Measurements from ENCODE around the gene FAM163A. TPM values are rescaled to one million over a fixed set of nuclear protein-coding genes. Genes with fewer than 3 reads are reported as not detected.
"Not testable (repeated sequence)": the region's sequence is repeated elsewhere in the genome, so short reads cannot be mapped to it uniquely, and the experiment has no call there.

The FAM163A gene
- total and polyA plus RNA-seq, 12 donors: 0.34 to 7.0 (median 2.6) TPM; not detected in 4

DNA sequence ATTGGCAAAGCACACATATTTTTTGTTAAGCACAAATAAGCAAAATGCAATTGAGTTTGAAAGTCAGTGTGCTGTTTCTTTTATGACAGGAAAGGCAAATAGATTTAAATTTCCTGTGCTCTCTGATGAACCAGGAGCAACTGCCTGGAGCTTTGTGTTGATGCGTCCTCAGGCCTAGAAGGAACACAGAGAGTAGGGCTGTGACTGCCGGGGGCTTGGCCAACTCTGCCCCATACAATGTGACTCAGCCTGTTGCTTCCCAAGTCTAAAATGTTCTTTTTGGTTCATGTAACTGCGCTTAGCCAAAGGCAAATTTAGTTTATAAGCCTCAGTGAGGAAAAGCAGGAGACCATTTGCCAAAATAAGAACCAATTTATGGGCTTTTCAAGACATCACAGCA, 97.0 kb downstream of the FAM163A start:
- peaks cover 0 to 12% of the 10 kb centered on the region in 2 donors for H3K36me3 ChIP-seq (replicated peaks in 1 of 2)

GRCh38 chr1:179848233-179848632, 105.1 kb downstream of the FAM163A start:
- Histone ChIP-seq H3K27me3 (no peaks in the 10 kb centered on the region), H3K36me3 (replicated peaks in 1 of 2) (peaks cover 0 to 45% of the 10 kb centered on the region in 2 donors), H3K27ac (no peak overlapping the region), H3K4me1 (replicated peaks in 1 of 2) (no peaks in the 10 kb centered on the region), H3K4me3 (no peak overlapping the region), H3K9me3 (replicated peaks in 1 of 3) (no peaks in the 10 kb centered on the region)
- intact Hi-C loops (cut with DNase I): no loop called here
- no peak for DNase-seq
- no peak for TF ChIP-seq POLR2A (IDR thresholded peaks at IDR 0.05)
- WGBS, 4 donors: 96 to 98% (median 97%) methylated on average over 3 of the region's 3 CpGs

More for the DNA sequence above, 97.0 kb downstream of the FAM163A start:
- intact Hi-C loops (cut with DNase I): no loop called here
- H3K4me3 ChIP-seq: no peak overlapping the region
- no peaks in the 10 kb centered on the region for H3K27me3 ChIP-seq
- TF ChIP-seq POLR2A (IDR thresholded peaks at IDR 0.05): no peak
- TF ChIP-seq, protein P1, sequence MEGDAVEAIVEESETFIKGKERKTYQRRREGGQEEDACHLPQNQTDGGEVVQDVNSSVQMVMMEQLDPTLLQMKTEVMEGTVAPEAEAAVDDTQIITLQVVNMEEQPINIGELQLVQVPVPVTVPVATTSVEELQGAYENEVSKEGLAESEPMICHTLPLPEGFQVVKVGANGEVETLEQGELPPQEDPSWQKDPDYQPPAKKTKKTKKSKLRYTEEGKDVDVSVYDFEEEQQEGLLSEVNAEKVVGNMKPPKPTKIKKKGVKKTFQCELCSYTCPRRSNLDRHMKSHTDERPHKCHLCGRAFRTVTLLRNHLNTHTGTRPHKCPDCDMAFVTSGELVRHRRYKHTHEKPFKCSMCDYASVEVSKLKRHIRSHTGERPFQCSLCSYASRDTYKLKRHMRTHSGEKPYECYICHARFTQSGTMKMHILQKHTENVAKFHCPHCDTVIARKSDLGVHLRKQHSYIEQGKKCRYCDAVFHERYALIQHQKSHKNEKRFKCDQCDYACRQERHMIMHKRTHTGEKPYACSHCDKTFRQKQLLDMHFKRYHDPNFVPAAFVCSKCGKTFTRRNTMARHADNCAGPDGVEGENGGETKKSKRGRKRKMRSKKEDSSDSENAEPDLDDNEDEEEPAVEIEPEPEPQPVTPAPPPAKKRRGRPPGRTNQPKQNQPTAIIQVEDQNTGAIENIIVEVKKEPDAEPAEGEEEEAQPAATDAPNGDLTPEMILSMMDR (IDR thresholded peaks at IDR 0.05): no peak
- H3K4me1 ChIP-seq (replicated peaks in 1 of 2): no peaks in the 10 kb centered on the region
- 59 to 91% (median 87%) methylated on average over 3 of the region's 3 CpGs for WGBS, 4 donors
- no peaks in the 10 kb centered on the region for H3K9me3 ChIP-seq (replicated peaks in 1 of 3)
- no peak for DNase-seq
- peak overlapping the region in 1 of 5 donors; percentile 9 for H3K27ac ChIP-seq

DNA sequence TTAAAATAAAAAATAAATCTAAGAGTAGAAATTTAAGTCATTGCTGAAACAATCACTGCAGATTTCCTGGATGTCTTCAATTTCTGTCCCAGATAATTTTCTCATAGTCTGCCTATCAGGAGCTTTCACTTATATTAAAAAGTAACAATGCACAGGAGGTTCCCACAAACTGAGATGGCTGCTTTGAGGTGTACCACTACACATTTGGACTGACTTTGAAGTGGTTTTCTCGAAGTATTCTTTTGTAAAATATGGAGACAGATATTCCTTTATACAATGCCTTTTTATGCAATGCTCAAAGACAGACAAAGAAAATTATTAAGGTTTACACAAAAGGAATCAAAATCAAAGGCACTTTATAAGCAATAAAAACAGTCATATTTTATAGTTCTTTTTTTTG, 110.0 kb downstream of the FAM163A start:
- Histone ChIP-seq H3K36me3 (replicated peaks in 1 of 2) (peaks cover 0 to 23% of the 10 kb centered on the region in 2 donors), H3K27me3 (no peaks in the 10 kb centered on the region), H3K4me3 (no peak overlapping the region), H3K27ac (no peak overlapping the region), H3K4me1 (replicated peaks in 1 of 2) (no peaks in the 10 kb centered on the region), H3K9me3 (replicated peaks in 1 of 3) (no peaks in the 10 kb centered on the region)
- TF ChIP-seq, protein P1 (IDR thresholded peaks at IDR 0.05): no peak
- TF ChIP-seq POLR2A (IDR thresholded peaks at IDR 0.05): no peak
- intact Hi-C loops (cut with DNase I): no loop called here
- 86 to 95% (median 92%) methylated on average over 1 of the region's 1 CpG for WGBS, 4 donors
- no peak for DNase-seq

- H3K27ac ChIP-seq; H3K9me3 ChIP-seq (replicated peaks in 1 of 3); H3K4me3 ChIP-seq; intact Hi-C loops (cut with DNase I); H3K27me3 ChIP-seq; H3K4me1 ChIP-seq (replicated peaks in 1 of 2); DNase-seq; H3K36me3 ChIP-seq (replicated peaks in 1 of 2): not testable (repeated sequence)
- 94 to 99% (median 95%) methylated on average over 4 of the region's 4 CpGs for WGBS, 4 donors
Observed at GRCh38 chr1:179855831-179856230, 112.7 kb downstream of the FAM163A start.

GRCh38 chr1:179856296-179856695, 113.2 kb downstream of the FAM163A start:
- peaks cover 0 to 3% of the 10 kb centered on the region in 2 donors for H3K36me3 ChIP-seq (replicated peaks in 1 of 2)
- 80 to 98% (median 92%) methylated on average over 2 of the region's 2 CpGs for WGBS, 4 donors

More at GRCh38 chr1:179856296-179856695, 113.2 kb downstream of the FAM163A start:
- intact Hi-C loops (cut with DNase I): no loop called here
- no peaks in the 10 kb centered on the region for H3K9me3 ChIP-seq (replicated peaks in 1 of 3)
- no peak overlapping the region for H3K4me3 ChIP-seq
- no peak overlapping the region for H3K27ac ChIP-seq
- H3K27me3 ChIP-seq: no peaks in the 10 kb centered on the region
- peaks cover 4 to 7% of the 10 kb centered on the region in 2 donors for H3K4me1 ChIP-seq (replicated peaks in 1 of 2)
- no peak for TF ChIP-seq POLR2A (IDR thresholded peaks at IDR 0.05)
- TF ChIP-seq, protein P1 (IDR thresholded peaks at IDR 0.05): no peak
- DNase-seq: no peak

Measured in adrenal gland (tissue), 12 donors.